ENCODE data around the gene AQR.

Gene AQR

GRCh38 chr15:34883042-34883441 is 86.5 kb downstream of the AQR start:
- H3K4me3 ChIP-seq (ENCODE audit: low read depth, low read length), result no peak overlapping the region
- H3K36me3 ChIP-seq (ENCODE audit: control insufficient read depth, insufficient read depth, low read length), result peaks cover 81% of the 10 kb centered on the region
- no peak overlapping the region for H3K27ac ChIP-seq (ENCODE audit: low read depth, low read length)

GRCh38 chr15:34879107-34879506 is 90.4 kb downstream of the AQR start:
- no peak overlapping the region for H3K4me3 ChIP-seq (ENCODE audit: low read depth, low read length)
- no peak overlapping the region for H3K27ac ChIP-seq (ENCODE audit: low read depth, low read length)
- no peaks in the 10 kb centered on the region for H3K27me3 ChIP-seq (ENCODE audit: control insufficient read depth, insufficient read depth, low read length)
- H3K9ac ChIP-seq (ENCODE audit: low read length), result no peak overlapping the region
- peaks cover 81% of the 10 kb centered on the region for H3K36me3 ChIP-seq (ENCODE audit: control insufficient read depth, insufficient read depth, low read length)
- no peaks in the 10 kb centered on the region for H3K9me3 ChIP-seq (ENCODE audit: control insufficient read depth, insufficient read depth, low read depth, low read length)
- no peaks in the 10 kb centered on the region for H3K4me1 ChIP-seq (ENCODE audit: control insufficient read depth, insufficient read depth, low read length)

More at GRCh38 chr15:34883042-34883441, 86.5 kb downstream of the AQR start:
- H3K9ac ChIP-seq (ENCODE audit: low read length), result no peak overlapping the region
- H3K9me3 ChIP-seq (ENCODE audit: control insufficient read depth, insufficient read depth, low read depth, low read length), result peaks cover 2% of the 10 kb centered on the region; the same call in 1 of the 2 replicates
- H3K27me3 ChIP-seq (ENCODE audit: control insufficient read depth, insufficient read depth, low read length), result no peaks in the 10 kb centered on the region
- no peaks in the 10 kb centered on the region for H3K4me1 ChIP-seq (ENCODE audit: control insufficient read depth, insufficient read depth, low read length)

GRCh38 chr15:34876640-34877039 is 92.9 kb downstream of the AQR start:
- H3K9me3 ChIP-seq (ENCODE audit: control insufficient read depth, insufficient read depth, low read depth, low read length), result no peaks in the 10 kb centered on the region
- peaks cover 75% of the 10 kb centered on the region for H3K36me3 ChIP-seq (ENCODE audit: control insufficient read depth, insufficient read depth, low read length)
- no peaks in the 10 kb centered on the region for H3K27me3 ChIP-seq (ENCODE audit: control insufficient read depth, insufficient read depth, low read length)
- no peak overlapping the region for H3K4me3 ChIP-seq (ENCODE audit: low read depth, low read length)
- H3K27ac ChIP-seq (ENCODE audit: low read depth, low read length), result no peak overlapping the region
- H3K9ac ChIP-seq (ENCODE audit: low read length), result no peak overlapping the region
- H3K4me1 ChIP-seq (ENCODE audit: control insufficient read depth, insufficient read depth, low read length), result no peaks in the 10 kb centered on the region

- H3K27ac ChIP-seq (ENCODE audit: low read depth, low read length), result no peak overlapping the region
- no peaks in the 10 kb centered on the region for H3K9me3 ChIP-seq (ENCODE audit: control insufficient read depth, insufficient read depth, low read depth, low read length)
- no peaks in the 10 kb centered on the region for H3K27me3 ChIP-seq (ENCODE audit: control insufficient read depth, insufficient read depth, low read length)
- no peak overlapping the region for H3K9ac ChIP-seq (ENCODE audit: low read length)
- no peaks in the 10 kb centered on the region for H3K4me1 ChIP-seq (ENCODE audit: control insufficient read depth, insufficient read depth, low read length)
- H3K4me3 ChIP-seq (ENCODE audit: low read depth, low read length), result no peak overlapping the region
- H3K36me3 ChIP-seq (ENCODE audit: control insufficient read depth, insufficient read depth, low read length), result peaks cover 71% of the 10 kb centered on the region
These were observed 100.4 kb downstream of the AQR start for GRCh38 chr15:34869110-34869509.

GRCh38 chr15:34865531-34865930 is 104.0 kb downstream of the AQR start:
- Histone ChIP-seq H3K4me1 (ENCODE audit: control insufficient read depth, insufficient read depth, low read length) (no peaks in the 10 kb centered on the region), H3K27me3 (ENCODE audit: control insufficient read depth, insufficient read depth, low read length) (no peaks in the 10 kb centered on the region), H3K27ac (ENCODE audit: low read depth, low read length) (no peak overlapping the region), H3K9ac (ENCODE audit: low read length) (no peak overlapping the region), H3K36me3 (ENCODE audit: control insufficient read depth, insufficient read depth, low read length) (peaks cover 67% of the 10 kb centered on the region), H3K4me3 (ENCODE audit: low read depth, low read length) (no peak overlapping the region), H3K9me3 (ENCODE audit: control insufficient read depth, insufficient read depth, low read depth, low read length) (no peaks in the 10 kb centered on the region)

GRCh38 chr15:34861214-34861613 is 108.3 kb downstream of the AQR start:
- Histone ChIP-seq H3K36me3 (ENCODE audit: control insufficient read depth, insufficient read depth, low read length) (peaks cover 77% of the 10 kb centered on the region), H3K4me1 (ENCODE audit: control insufficient read depth, insufficient read depth, low read length) (no peaks in the 10 kb centered on the region), H3K27me3 (ENCODE audit: control insufficient read depth, insufficient read depth, low read length) (no peaks in the 10 kb centered on the region), H3K4me3 (ENCODE audit: low read depth, low read length) (no peak overlapping the region), H3K27ac (ENCODE audit: low read depth, low read length) (no peak overlapping the region), H3K9ac (ENCODE audit: low read length) (no peak overlapping the region), H3K9me3 (ENCODE audit: control insufficient read depth, insufficient read depth, low read depth, low read length) (no peaks in the 10 kb centered on the region)

GRCh38 chr15:34855893-34856292 is 113.6 kb downstream of the AQR start:
- Histone ChIP-seq H3K27ac (ENCODE audit: low read depth, low read length) (no peak overlapping the region), H3K9me3 (ENCODE audit: control insufficient read depth, insufficient read depth, low read depth, low read length) (no peaks in the 10 kb centered on the region), H3K36me3 (ENCODE audit: control insufficient read depth, insufficient read depth, low read length) (peaks cover 53% of the 10 kb centered on the region)

GRCh38 chr15:34855413-34855812 is 114.1 kb downstream of the AQR start:
- Histone ChIP-seq H3K27ac (ENCODE audit: low read depth, low read length) (no peak overlapping the region), H3K4me3 (ENCODE audit: low read depth, low read length) (no peak overlapping the region), H3K9me3 (ENCODE audit: control insufficient read depth, insufficient read depth, low read depth, low read length) (no peaks in the 10 kb centered on the region), H3K36me3 (ENCODE audit: control insufficient read depth, insufficient read depth, low read length) (peaks cover 53% of the 10 kb centered on the region), H3K9ac (ENCODE audit: low read length) (no peak overlapping the region), H3K4me1 (ENCODE audit: control insufficient read depth, insufficient read depth, low read length) (no peaks in the 10 kb centered on the region), H3K27me3 (ENCODE audit: control insufficient read depth, insufficient read depth, low read length) (no peaks in the 10 kb centered on the region)

More at GRCh38 chr15:34855893-34856292, 113.6 kb downstream of the AQR start:
- H3K4me3 ChIP-seq (ENCODE audit: low read depth, low read length), result no peak overlapping the region
- H3K9ac ChIP-seq (ENCODE audit: low read length), result no peak overlapping the region
- H3K4me1 ChIP-seq (ENCODE audit: control insufficient read depth, insufficient read depth, low read length), result no peaks in the 10 kb centered on the region
- H3K27me3 ChIP-seq (ENCODE audit: control insufficient read depth, insufficient read depth, low read length), result no peaks in the 10 kb centered on the region

GRCh38 chr15:34854232-34854631 is 115.3 kb downstream of the AQR start:
- peaks cover 41% of the 10 kb centered on the region for H3K36me3 ChIP-seq (ENCODE audit: control insufficient read depth, insufficient read depth, low read length)
- no peak overlapping the region for H3K9ac ChIP-seq (ENCODE audit: low read length)
- no peaks in the 10 kb centered on the region for H3K9me3 ChIP-seq (ENCODE audit: control insufficient read depth, insufficient read depth, low read depth, low read length)
- H3K4me3 ChIP-seq (ENCODE audit: low read depth, low read length), result no peak overlapping the region
- no peaks in the 10 kb centered on the region for H3K27me3 ChIP-seq (ENCODE audit: control insufficient read depth, insufficient read depth, low read length)
- H3K27ac ChIP-seq (ENCODE audit: low read depth, low read length), result no peak overlapping the region
- no peaks in the 10 kb centered on the region for H3K4me1 ChIP-seq (ENCODE audit: control insufficient read depth, insufficient read depth, low read length)

- no peak overlapping the region for H3K27ac ChIP-seq (ENCODE audit: low read depth, low read length)
- H3K4me3 ChIP-seq (ENCODE audit: low read depth, low read length), result no peak overlapping the region
- H3K27me3 ChIP-seq (ENCODE audit: control insufficient read depth, insufficient read depth, low read length), result no peaks in the 10 kb centered on the region
- H3K4me1 ChIP-seq (ENCODE audit: control insufficient read depth, insufficient read depth, low read length), result no peaks in the 10 kb centered on the region
- no peak overlapping the region for H3K9ac ChIP-seq (ENCODE audit: low read length)
- H3K9me3 ChIP-seq (ENCODE audit: control insufficient read depth, insufficient read depth, low read depth, low read length), result no peaks in the 10 kb centered on the region
- peaks cover 32% of the 10 kb centered on the region for H3K36me3 ChIP-seq (ENCODE audit: control insufficient read depth, insufficient read depth, low read length)
These were observed 116.4 kb downstream of the AQR start for GRCh38 chr15:34853001-34853758.

GRCh38 chr15:34851751-34852150 is 117.8 kb downstream of the AQR start:
- H3K4me1 ChIP-seq (ENCODE audit: control insufficient read depth, insufficient read depth, low read length), result no peaks in the 10 kb centered on the region
- no peak overlapping the region for H3K27ac ChIP-seq (ENCODE audit: low read depth, low read length)
- no peaks in the 10 kb centered on the region for H3K9me3 ChIP-seq (ENCODE audit: control insufficient read depth, insufficient read depth, low read depth, low read length)
- H3K4me3 ChIP-seq (ENCODE audit: low read depth, low read length), result no peak overlapping the region
- H3K27me3 ChIP-seq (ENCODE audit: control insufficient read depth, insufficient read depth, low read length), result no peaks in the 10 kb centered on the region
- H3K36me3 ChIP-seq (ENCODE audit: control insufficient read depth, insufficient read depth, low read length), result peaks cover 21% of the 10 kb centered on the region
- no peak overlapping the region for H3K9ac ChIP-seq (ENCODE audit: low read length)
